Measurements from ENCODE around the gene PSMD14. TPM values are rescaled to one million over a fixed set of nuclear protein-coding genes. Genes with fewer than 3 reads are reported as not detected.
A peak's percentile ranks its signal among the peaks of the same experiment; 100 is the strongest.

Gene PSMD14
- total RNA-seq, 1 experiment from 2014 or later, result 205 TPM

GRCh38 chr2:161414042-161415033, 106.1 kb downstream of the PSMD14 start:
- ChIA-PET POLR2A (ENCODE audit: low non-redundant PET) (interaction anchor here (0.6 kb wide), 1 partner anchor 893 kb away, joined by 4 read pairs; no protein-coding TSS in a partner anchor), CTCF (interaction anchor here (0.6 kb wide), 1 partner anchor 8 kb away, joined by 9 read pairs; no protein-coding TSS in a partner anchor)
- H3K27me3 ChIP-seq (replicated peaks; ENCODE audit: insufficient read depth, low read depth, low read length, poor library complexity), result peaks cover 5% of the 10 kb centered on the region
- H3K9me3 ChIP-seq (ENCODE audit: low read depth, low read length, poor library complexity, severe bottlenecking), result no peaks in the 10 kb centered on the region
- TF ChIP-seq EZH2 (IDR thresholded peaks at IDR 0.05; ENCODE audit: borderline replicate concordance, low read depth, low read length, poor library complexity, severe bottlenecking), result no peak
- no peak for TF ChIP-seq CTCF (conservative IDR thresholded peaks at IDR 0.05; ENCODE audit: low read depth, low read length)
- peaks cover 5% of the 10 kb centered on the region for H3K36me3 ChIP-seq (ENCODE audit: insufficient read depth, low read length, poor library complexity, severe bottlenecking)
- peaks cover 8% of the 10 kb centered on the region for H3K4me1 ChIP-seq (ENCODE audit: insufficient read depth, low read length, poor library complexity, severe bottlenecking)
- H3K4me3 ChIP-seq (ENCODE audit: low read depth, low read length, poor library complexity, severe bottlenecking), result peak overlapping the region; percentile 33
- no TSS peak for BruUV-seq (replicated peaks)
- intact Hi-C loops (cut with micrococcal nuclease; ENCODE audit: unreplicated experiment), result no loop called here
- no peak overlapping the region for H3K27ac ChIP-seq (ENCODE audit: low read depth, low read length, poor library complexity, severe bottlenecking)
- no peak for DNase-seq (ENCODE audit: low spot score)

- H3K4me3 ChIP-seq (ENCODE audit: low read depth, low read length, poor library complexity, severe bottlenecking), result peak overlapping the region; percentile 33
- H3K9me3 ChIP-seq (ENCODE audit: low read depth, low read length, poor library complexity, severe bottlenecking), result no peaks in the 10 kb centered on the region
- H3K27ac ChIP-seq (ENCODE audit: low read depth, low read length, poor library complexity, severe bottlenecking), result no peak overlapping the region
- peaks cover 5% of the 10 kb centered on the region for H3K27me3 ChIP-seq (replicated peaks; ENCODE audit: insufficient read depth, low read depth, low read length, poor library complexity)
- TF ChIP-seq CTCF (conservative IDR thresholded peaks at IDR 0.05; ENCODE audit: low read depth, low read length), result no peak
- no peak for TF ChIP-seq EZH2 (IDR thresholded peaks at IDR 0.05; ENCODE audit: borderline replicate concordance, low read depth, low read length, poor library complexity, severe bottlenecking)
- ChIA-PET POLR2A (ENCODE audit: low non-redundant PET) (interaction anchor here (0.6 kb wide), 1 partner anchor 894 kb away, joined by 4 read pairs; no protein-coding TSS in a partner anchor), CTCF (no interaction called here)
- H3K36me3 ChIP-seq (ENCODE audit: insufficient read depth, low read length, poor library complexity, severe bottlenecking), result no peaks in the 10 kb centered on the region
- peaks cover 8% of the 10 kb centered on the region for H3K4me1 ChIP-seq (ENCODE audit: insufficient read depth, low read length, poor library complexity, severe bottlenecking)
- BruUV-seq (replicated peaks), result no TSS peak
- DNase-seq (ENCODE audit: low spot score), result no peak
- intact Hi-C loops (cut with micrococcal nuclease; ENCODE audit: unreplicated experiment), result no loop called here
These were observed 107.1 kb downstream of the PSMD14 start for GRCh38 chr2:161415034-161415986.

GRCh38 chr2:161415987-161416707, 107.9 kb downstream of the PSMD14 start, which contains the start of gene TBR1:
TSS of gene TBR1 (plus strand) at chr2:161416297. CDS start at chr2:161416411, 114 bp downstream.
- POLR2A ChIA-PET (ENCODE audit: low non-redundant PET), result no interaction called here
- intact Hi-C loops (cut with micrococcal nuclease; ENCODE audit: unreplicated experiment), result no loop called here

More at GRCh38 chr2:161415987-161416707, 107.9 kb downstream of the PSMD14 start, which contains the start of gene TBR1:
- H3K27ac ChIP-seq (ENCODE audit: low read depth, low read length, poor library complexity, severe bottlenecking), result no peak within 1 kb of the TSS
- CTCF ChIA-PET, result no interaction called here
- DNase-seq (ENCODE audit: low spot score), result no peak
- no peaks in the 10 kb centered on the region for H3K36me3 ChIP-seq (ENCODE audit: insufficient read depth, low read length, poor library complexity, severe bottlenecking)
- peaks cover 8% of the 10 kb centered on the region for H3K4me1 ChIP-seq (ENCODE audit: insufficient read depth, low read length, poor library complexity, severe bottlenecking)
- H3K9me3 ChIP-seq (ENCODE audit: low read depth, low read length, poor library complexity, severe bottlenecking), result no peaks in the 10 kb centered on the region
- peak within 1 kb of the TSS; percentile 33 for H3K4me3 ChIP-seq (ENCODE audit: low read depth, low read length, poor library complexity, severe bottlenecking)
- H3K27me3 ChIP-seq (replicated peaks; ENCODE audit: insufficient read depth, low read depth, low read length, poor library complexity), result peaks cover 5% of the 10 kb centered on the region
- TF ChIP-seq CTCF (conservative IDR thresholded peaks at IDR 0.05; ENCODE audit: low read depth, low read length), result no peak
- TF ChIP-seq EZH2 (IDR thresholded peaks at IDR 0.05; ENCODE audit: borderline replicate concordance, low read depth, low read length, poor library complexity, severe bottlenecking), result no peak
- BruUV-seq (replicated peaks), result no TSS peak
